ENCODE data around the gene C11orf24.
"Not testable (repeated sequence)": the region's sequence is repeated elsewhere in the genome, so short reads cannot be mapped to it uniquely, and the experiment has no call there.

The C11orf24 gene

GRCh38 chr11:68300076-68300830 lies 28.5 kb upstream of the C11orf24 start:
- no peak overlapping the region for H3K4me3 ChIP-seq (ENCODE audit: low read depth, low read length)

GRCh38 chr11:68299517-68299879 lies 27.7 kb upstream of the C11orf24 start:
- not testable (repeated sequence) for H3K4me3 ChIP-seq (ENCODE audit: low read depth, low read length)

DNA sequence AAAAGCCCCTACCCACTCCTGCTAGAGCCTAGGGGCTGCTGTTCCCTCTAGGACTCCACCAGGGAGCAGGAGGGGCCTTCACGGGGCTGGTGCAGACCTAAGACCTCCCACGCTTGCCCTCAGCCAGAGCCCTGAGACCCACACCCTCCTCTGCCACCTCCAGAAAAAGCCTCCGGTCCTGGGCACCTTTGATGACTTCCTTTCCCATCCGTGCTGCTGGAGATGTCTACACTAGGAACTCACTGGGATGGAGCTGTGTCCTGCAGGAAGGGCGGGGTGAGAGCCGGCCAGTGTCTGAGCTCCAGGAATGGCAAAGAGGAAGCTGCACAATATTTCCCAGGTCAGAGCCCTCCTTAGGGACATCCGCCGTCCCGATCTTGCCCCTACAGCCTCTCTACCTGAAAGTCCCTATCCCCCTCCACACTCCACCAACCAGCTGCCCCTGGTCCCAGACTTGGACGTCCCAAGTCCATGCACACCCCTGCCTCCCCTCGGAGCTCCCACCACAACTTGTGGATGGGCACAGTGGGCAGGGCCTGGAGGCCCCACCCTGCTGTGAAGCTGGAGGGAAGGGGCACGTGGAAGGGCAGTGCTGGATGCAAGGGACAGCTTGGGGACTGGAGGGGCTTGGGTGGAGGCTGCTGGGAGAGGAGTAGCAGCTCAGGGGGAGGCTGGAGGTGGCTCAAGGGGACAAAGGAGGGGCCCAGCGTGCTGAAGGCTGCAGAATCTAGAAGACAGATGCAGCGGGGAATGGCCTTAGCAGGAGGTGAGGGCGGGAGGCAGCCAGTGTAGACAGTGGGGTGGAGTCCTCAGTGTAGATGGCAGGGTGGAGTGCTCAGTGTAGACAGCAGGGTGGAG lies 27.1 kb upstream of the C11orf24 start:
- no peak overlapping the region for H3K4me3 ChIP-seq (ENCODE audit: low read depth, low read length)

- H3K4me3 ChIP-seq (ENCODE audit: low read depth, low read length) = no peak overlapping the region
Measured at GRCh38 chr11:68297812-68298658, 26.3 kb upstream of the C11orf24 start.

DNA sequence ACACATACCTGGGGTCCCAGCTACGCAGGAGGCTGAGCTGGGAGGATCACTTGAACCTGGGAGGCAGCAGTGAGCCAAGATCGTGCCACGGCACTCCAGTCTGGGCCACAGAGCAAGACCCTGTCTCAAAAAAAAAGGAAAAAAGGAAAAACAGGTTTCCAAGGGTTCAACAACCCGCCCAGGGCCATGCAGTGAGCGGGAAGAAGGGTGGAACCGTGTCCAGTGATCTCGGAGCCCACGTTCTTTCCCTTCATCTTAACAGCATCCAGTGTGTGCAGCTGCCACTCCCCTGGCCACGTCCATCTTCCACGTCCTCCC lies 25.7 kb upstream of the C11orf24 start:
- H3K4me3 ChIP-seq (ENCODE audit: low read depth, low read length) = no peak overlapping the region

- no peak overlapping the region for H3K4me3 ChIP-seq (ENCODE audit: low read depth, low read length)
Measured at GRCh38 chr11:68297052-68297378, 25.2 kb upstream of the C11orf24 start.

- H3K4me3 ChIP-seq (ENCODE audit: low read depth, low read length) = no peak overlapping the region
Measured at GRCh38 chr11:68296344-68297051, 24.7 kb upstream of the C11orf24 start.

- H3K4me3 ChIP-seq (ENCODE audit: low read depth, low read length) = no peak overlapping the region
Measured at GRCh38 chr11:68295940-68296339, 24.2 kb upstream of the C11orf24 start.

DNA sequence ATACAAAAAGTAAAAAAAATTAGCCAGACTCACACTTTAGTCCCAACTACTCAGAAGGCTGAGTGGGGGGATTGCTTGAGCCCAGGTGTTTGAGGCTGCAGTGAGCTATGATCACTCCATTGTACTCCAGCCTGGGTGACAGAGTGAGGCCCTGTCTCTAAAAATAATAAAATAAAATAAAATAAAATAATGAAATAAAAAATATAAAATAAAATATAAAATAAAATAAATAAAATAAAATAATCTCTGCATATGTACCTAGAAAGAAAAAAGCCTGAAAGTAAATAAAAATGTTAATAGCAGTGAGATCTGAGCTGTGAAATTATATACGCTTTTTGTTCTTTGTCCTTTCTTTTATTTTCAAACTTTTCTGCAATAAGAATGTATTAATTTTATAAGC lies 23.5 kb upstream of the C11orf24 start:
- H3K4me3 ChIP-seq (ENCODE audit: low read depth, low read length) = no peak overlapping the region

- H3K4me3 ChIP-seq (ENCODE audit: low read depth, low read length) = no peak overlapping the region
Measured at GRCh38 chr11:68293708-68294107, 21.9 kb upstream of the C11orf24 start.

DNA sequence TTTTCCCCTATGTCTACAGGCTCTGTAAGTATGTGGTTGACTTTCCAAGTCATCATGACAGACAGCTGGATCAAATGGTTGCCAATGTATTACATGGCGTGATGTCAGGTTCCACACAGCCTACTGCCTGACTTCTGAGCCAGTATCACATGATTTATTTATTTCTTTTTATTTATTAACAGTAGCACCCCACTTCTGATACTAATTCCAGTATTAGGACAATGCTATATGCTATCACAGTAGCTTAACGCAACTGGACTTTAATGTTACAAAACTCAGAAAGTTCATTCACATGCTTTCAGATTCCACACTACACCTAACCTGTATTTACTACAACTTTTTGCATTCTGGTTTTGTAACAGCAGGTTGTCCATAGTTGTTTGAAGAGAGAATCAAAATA lies 17.7 kb upstream of the C11orf24 start:
- no peak overlapping the region for H3K4me3 ChIP-seq (ENCODE audit: low read depth, low read length)

GRCh38 chr11:68287419-68287818 lies 15.6 kb upstream of the C11orf24 start:
- no peak overlapping the region for H3K4me3 ChIP-seq (ENCODE audit: low read depth, low read length)

DNA sequence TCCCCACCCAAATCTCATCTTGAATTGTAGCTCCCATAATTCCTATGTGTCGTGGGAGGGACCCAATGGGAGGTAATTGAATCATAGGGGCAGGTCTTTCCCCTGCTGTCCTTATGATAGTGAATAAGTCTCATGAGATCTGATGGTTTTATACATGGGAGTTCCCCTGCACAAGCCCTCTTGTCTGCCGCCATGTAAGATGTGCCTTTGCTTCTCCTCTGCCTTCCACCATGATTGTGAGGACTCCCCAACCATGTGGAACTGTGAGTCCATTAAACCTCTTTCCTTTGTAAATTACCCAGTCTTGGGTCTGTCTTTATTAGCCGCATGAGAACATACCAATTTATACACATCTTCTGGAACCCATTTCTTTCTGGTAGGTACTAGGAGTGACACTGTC lies 12.8 kb upstream of the C11orf24 start:
- not testable (repeated sequence) for H3K4me3 ChIP-seq (ENCODE audit: low read depth, low read length)

DNA sequence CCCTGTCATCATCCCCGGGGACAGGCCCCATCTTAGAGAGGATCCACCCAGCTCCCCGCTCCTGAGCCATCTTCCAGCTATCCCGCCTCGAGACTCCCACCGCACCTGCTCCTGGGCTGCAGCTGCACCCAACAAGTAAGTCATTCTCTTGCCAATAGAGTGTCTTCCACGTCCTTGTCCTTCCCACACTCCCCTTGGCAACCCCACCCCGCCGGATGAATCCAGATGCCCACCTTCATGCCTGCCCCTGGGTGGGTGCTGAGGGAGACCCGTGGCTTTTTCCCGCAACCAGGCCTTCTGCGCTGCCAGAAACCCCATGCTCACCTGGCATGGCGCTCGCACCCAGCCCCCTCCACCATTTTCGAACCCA lies 11.1 kb upstream of the C11orf24 start:
- H3K4me3 ChIP-seq (ENCODE audit: low read depth, low read length) = no peak overlapping the region

GRCh38 chr11:68282141-68282860 lies 10.5 kb upstream of the C11orf24 start:
- no peak overlapping the region for H3K4me3 ChIP-seq (ENCODE audit: low read depth, low read length)

GRCh38 chr11:68279676-68280075 lies 7.9 kb upstream of the C11orf24 start:
- H3K4me3 ChIP-seq (ENCODE audit: low read depth, low read length) = no peak overlapping the region

- no peak overlapping the region for H3K4me3 ChIP-seq (ENCODE audit: low read depth, low read length)
Measured at GRCh38 chr11:68276861-68277260, 5.1 kb upstream of the C11orf24 start.

- no peak overlapping the region for H3K4me3 ChIP-seq (ENCODE audit: low read depth, low read length)
Measured at GRCh38 chr11:68275721-68276507, 4.1 kb upstream of the C11orf24 start.

GRCh38 chr11:68274306-68274705 lies 2.5 kb upstream of the C11orf24 start:
- no peak overlapping the region for H3K4me3 ChIP-seq (ENCODE audit: low read depth, low read length)
